ENCODE measurements around the gene SMCR8.
"Not testable (repeated sequence)": the region's sequence is repeated elsewhere in the genome, so short reads cannot be mapped to it uniquely, and the experiment has no call there.

The SMCR8 gene

DNA sequence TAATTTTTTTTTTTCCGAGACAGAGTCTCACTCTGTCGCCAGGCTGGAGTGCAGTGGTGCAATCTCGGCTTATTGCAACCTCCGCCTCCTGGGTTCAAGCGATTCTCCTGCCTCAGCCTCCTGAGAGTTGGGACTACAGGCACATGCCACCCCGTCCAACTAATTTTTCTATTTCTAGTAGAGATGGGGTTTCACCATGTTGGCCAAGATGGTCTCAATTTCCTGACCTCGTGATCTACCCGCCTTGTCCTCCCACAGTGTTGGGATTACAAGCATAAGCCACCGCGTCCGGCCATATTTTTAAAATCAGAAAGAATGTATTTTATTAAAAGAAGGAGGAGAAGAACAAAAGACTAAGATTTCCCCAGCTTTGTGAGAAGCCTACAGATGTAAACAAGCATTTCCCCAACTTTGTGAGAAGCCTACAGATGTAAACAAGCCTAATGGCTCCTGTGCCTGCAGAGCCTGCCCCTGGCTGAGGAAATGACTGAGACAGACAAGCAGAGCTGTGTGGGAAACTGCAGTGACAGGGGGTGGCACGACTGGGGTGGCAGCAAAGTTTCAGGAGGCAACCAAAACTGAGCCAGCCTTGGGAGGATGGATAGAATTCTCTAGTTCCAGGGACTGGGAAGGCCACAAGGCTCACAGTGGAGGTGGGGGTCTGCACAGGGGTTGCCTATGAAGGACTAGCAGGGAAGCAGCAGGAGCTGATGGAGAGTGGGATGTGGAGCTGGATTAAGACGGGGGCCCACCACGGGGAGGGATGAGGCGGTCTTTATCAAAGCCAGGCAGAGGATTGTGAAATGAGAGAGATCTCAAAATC, 23.2 kb upstream of the SMCR8 start:
- H3K9me3 ChIP-seq (ENCODE audit: severe bottlenecking), result no peaks in the 10 kb centered on the region
- no peaks in the 10 kb centered on the region for H3K27me3 ChIP-seq (ENCODE audit: insufficient read depth, low read depth, severe bottlenecking)
- TF ChIP-seq, protein P1, sequence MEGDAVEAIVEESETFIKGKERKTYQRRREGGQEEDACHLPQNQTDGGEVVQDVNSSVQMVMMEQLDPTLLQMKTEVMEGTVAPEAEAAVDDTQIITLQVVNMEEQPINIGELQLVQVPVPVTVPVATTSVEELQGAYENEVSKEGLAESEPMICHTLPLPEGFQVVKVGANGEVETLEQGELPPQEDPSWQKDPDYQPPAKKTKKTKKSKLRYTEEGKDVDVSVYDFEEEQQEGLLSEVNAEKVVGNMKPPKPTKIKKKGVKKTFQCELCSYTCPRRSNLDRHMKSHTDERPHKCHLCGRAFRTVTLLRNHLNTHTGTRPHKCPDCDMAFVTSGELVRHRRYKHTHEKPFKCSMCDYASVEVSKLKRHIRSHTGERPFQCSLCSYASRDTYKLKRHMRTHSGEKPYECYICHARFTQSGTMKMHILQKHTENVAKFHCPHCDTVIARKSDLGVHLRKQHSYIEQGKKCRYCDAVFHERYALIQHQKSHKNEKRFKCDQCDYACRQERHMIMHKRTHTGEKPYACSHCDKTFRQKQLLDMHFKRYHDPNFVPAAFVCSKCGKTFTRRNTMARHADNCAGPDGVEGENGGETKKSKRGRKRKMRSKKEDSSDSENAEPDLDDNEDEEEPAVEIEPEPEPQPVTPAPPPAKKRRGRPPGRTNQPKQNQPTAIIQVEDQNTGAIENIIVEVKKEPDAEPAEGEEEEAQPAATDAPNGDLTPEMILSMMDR (IDR thresholded peaks at IDR 0.05; ENCODE audit: low read depth, low read length), result no peak
- H3K27ac ChIP-seq, result no peak overlapping the region
- DNase-seq, result no peak
- H3K36me3 ChIP-seq, result peaks cover 92% of the 10 kb centered on the region
- H3K4me3 ChIP-seq (ENCODE audit: low read depth, low read length), result no peak overlapping the region

DNA sequence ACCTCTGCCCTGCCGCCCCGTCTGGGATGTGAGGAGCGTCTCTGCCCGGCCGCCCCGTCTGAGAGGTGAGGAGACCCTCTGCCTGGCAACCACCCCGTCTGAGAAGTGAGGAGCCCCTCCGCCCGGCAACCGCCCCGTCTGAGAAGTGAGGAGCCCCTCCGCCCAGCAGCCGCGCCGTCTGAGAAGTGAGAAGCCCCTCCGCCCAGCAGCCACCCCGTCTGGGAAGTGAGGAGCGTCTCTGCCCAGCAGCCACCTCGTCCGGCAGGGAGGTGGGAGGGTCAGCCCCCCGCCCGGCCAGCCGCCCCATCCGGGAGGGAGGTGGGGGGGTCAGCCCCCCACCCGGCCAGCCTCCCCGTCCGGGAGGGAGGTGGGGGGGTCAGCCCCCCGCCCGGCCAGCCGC, 17.0 kb upstream of the SMCR8 start:
- H3K27ac ChIP-seq; H3K9me3 ChIP-seq (ENCODE audit: severe bottlenecking); H3K4me3 ChIP-seq (ENCODE audit: low read depth, low read length); DNase-seq; H3K27me3 ChIP-seq (ENCODE audit: insufficient read depth, low read depth, severe bottlenecking): not testable (repeated sequence)
- peaks cover 77% of the 10 kb centered on the region for H3K36me3 ChIP-seq

DNA sequence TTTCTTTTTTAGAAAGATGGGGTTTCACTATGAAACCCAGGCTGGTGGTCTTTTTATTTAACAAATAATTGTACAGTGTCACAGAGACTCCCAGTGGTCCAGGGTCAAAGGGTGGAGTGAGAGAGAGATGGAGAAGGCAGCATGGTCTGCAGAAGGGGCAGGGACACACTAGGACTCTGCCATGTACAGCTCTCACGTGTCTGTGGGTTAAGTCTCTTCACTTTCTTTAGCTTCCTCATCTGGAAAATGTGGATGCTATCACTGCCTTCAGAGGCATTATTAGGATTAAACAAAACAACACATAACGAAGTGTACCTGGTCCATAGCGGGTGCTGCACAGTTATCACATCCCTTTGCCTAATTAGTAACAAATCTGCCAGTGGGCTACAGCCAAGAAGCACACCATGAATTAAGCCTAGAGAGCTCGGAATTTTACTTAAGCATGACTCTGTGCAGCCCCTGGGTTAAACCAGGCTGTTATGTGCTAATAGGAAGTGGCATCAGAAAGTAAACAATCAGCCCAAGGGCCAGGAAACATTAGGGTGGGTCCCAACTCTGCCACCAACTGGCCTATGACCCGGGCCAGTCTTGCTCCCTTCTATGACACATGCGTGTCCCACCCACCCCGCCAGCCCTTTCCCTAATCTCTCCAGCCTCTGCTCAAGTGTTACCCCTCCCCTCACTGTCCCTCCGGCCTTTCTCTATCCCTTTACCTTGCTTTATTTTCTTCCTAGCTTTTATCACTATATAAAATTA, 14.2 kb upstream of the SMCR8 start:
- H3K27me3 ChIP-seq (ENCODE audit: insufficient read depth, low read depth, severe bottlenecking), result no peaks in the 10 kb centered on the region
- no peaks in the 10 kb centered on the region for H3K9me3 ChIP-seq (ENCODE audit: severe bottlenecking)
- TF ChIP-seq, protein P1 (IDR thresholded peaks at IDR 0.05; ENCODE audit: low read depth, low read length), result no peak
- H3K27ac ChIP-seq, result no peak overlapping the region
- no peak for DNase-seq
- peaks cover 76% of the 10 kb centered on the region for H3K36me3 ChIP-seq
- no peak overlapping the region for H3K4me3 ChIP-seq (ENCODE audit: low read depth, low read length)

DNA sequence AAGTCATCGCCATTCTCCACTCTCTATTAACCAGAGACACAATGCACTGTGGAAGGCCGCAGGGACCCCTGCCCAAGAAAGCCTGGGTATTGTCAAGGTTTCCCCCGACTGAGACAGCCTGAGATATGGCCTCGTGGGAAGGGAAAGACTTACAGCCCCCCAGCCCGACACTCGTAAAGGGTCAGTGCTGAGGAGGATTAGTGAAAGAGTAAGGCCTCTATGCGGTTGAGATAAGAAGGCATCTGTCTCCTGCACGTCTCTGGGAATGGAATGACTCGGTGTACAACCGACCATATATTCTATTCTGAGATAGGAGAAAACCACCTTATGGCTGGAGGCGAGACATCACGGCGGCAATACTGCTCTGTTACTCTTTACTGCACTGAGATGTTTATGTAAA, 11.9 kb upstream of the SMCR8 start:
- Histone ChIP-seq H3K36me3 (peaks cover 89% of the 10 kb centered on the region), H3K27ac (peak overlapping the region; percentile 71)
- DNase-seq, result peak; percentile 37
- H3K4me3 ChIP-seq (ENCODE audit: low read depth, low read length); H3K9me3 ChIP-seq (ENCODE audit: severe bottlenecking); H3K27me3 ChIP-seq (ENCODE audit: insufficient read depth, low read depth, severe bottlenecking): not testable (repeated sequence)

DNA sequence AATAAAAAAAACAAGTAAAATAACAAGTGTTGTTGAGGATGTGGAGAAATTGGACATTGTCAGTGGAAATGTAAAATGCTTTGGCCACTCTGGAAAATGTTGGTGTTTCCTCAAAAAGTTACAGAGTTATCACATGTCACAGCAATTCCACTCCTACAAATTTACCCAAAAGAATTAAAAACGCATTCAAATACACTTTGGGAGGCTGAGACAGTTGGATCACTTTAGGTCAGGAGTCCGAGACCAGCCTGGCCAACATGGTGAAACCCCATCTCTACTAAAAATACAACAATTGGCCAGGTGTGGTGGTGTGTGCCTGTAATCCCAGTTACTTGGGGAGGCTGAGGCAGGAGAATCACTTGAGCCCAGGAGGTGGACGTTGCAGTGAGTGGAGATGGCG, 5.9 kb upstream of the SMCR8 start:
- H3K27ac ChIP-seq, result no peak overlapping the region
- no peaks in the 10 kb centered on the region for H3K27me3 ChIP-seq (ENCODE audit: insufficient read depth, low read depth, severe bottlenecking)
- no peaks in the 10 kb centered on the region for H3K9me3 ChIP-seq (ENCODE audit: severe bottlenecking)
- H3K4me3 ChIP-seq (ENCODE audit: low read depth, low read length), result no peak overlapping the region
- H3K36me3 ChIP-seq, result peaks cover 90% of the 10 kb centered on the region
- TF ChIP-seq, protein P1 (IDR thresholded peaks at IDR 0.05; ENCODE audit: low read depth, low read length), result no peak
- DNase-seq, result no peak

DNA sequence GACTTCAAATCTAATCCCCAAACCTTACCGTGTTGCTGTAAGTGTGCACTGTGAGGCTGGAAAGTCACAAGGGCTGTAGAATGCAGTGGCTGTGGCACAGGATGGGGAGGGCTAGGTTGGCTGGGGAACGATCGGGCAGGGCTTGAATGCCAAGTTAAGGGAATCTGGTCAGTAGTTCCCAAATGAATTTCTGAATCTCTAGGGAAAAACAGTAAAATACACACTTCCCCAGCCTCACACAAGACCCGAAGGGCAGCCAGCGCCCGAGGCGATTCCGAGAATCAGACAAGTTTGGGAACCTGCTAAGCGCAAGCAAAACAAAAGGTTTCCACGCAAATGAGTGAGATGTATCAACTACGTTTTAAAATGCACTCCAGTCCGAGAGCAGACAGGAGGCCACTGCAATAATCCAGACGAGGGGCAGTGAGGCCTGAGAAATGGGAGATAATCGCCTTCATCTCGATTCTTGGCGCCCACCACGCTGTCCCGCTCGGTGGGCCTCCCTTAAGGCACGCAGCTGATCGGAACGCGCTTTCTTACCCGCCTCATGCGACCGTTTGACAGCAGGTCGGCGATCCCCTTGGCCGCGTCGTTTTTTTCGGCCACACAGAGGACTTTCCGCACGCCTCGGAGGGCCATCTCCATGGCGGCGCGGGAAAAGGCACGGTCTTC, 898 bp upstream of the SMCR8 start:
- TF ChIP-seq, protein P1 (IDR thresholded peaks at IDR 0.05; ENCODE audit: low read depth, low read length), result no peak
- H3K4me3 ChIP-seq (ENCODE audit: low read depth, low read length), result peak overlapping the region; percentile 91
- DNase-seq, result no peak
- peak overlapping the region; percentile 90 for H3K27ac ChIP-seq
- H3K27me3 ChIP-seq (ENCODE audit: insufficient read depth, low read depth, severe bottlenecking), result no peaks in the 10 kb centered on the region
- H3K36me3 ChIP-seq, result peaks cover 67% of the 10 kb centered on the region
- H3K9me3 ChIP-seq (ENCODE audit: severe bottlenecking), result no peaks in the 10 kb centered on the region
